Breast epithelium (tissue), 3 donors: ENCODE measurements around the gene PARD6A.

ENCODE experiments used
- POLR2A ChIP-seq: fragments of 450-650 bp; IDR thresholded peaks from one replicate; pipeline ENCODE4 v1.6.1; 2016; ENCODE audit warnings: antibody characterized with exemption, mild to moderate bottlenecking, moderate library complexity
- POLR2AphosphoS5 ChIP-seq, 3 donors: sonication (generic); formaldehyde crosslinking; IDR thresholded peaks; one replicate each; pipeline ENCODE4 v1.6.1; 2017; ENCODE audit warnings: antibody characterized with exemption in 3 of 3
- TF ChIP-seq, protein P1 (sequence below), 3 donors: fragments of 450-650 bp; IDR thresholded peaks; one replicate each; pipeline ENCODE4 v1.5.1; 2016 to 2017; ENCODE audit warnings: antibody characterized with exemption in 3 of 3, mild to moderate bottlenecking in 3 of 3, moderate library complexity in 3 of 3

- TF ChIP-seq POLR2AphosphoS5 (IDR thresholded peaks at IDR 0.05), result no peak
- TF ChIP-seq, protein P1, sequence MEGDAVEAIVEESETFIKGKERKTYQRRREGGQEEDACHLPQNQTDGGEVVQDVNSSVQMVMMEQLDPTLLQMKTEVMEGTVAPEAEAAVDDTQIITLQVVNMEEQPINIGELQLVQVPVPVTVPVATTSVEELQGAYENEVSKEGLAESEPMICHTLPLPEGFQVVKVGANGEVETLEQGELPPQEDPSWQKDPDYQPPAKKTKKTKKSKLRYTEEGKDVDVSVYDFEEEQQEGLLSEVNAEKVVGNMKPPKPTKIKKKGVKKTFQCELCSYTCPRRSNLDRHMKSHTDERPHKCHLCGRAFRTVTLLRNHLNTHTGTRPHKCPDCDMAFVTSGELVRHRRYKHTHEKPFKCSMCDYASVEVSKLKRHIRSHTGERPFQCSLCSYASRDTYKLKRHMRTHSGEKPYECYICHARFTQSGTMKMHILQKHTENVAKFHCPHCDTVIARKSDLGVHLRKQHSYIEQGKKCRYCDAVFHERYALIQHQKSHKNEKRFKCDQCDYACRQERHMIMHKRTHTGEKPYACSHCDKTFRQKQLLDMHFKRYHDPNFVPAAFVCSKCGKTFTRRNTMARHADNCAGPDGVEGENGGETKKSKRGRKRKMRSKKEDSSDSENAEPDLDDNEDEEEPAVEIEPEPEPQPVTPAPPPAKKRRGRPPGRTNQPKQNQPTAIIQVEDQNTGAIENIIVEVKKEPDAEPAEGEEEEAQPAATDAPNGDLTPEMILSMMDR (IDR thresholded peaks at IDR 0.05), result no peak
- no peak for TF ChIP-seq POLR2A
Measured at GRCh38 chr16:67651039-67651438, 9.7 kb upstream of the PARD6A start.
